HG03432 (cell line): Measurements from ENCODE around the gene STK31.
"Not testable (repeated sequence)": the region's sequence is repeated elsewhere in the genome, so short reads cannot be mapped to it uniquely, and the experiment has no call there.

ENCODE experiments used
- ATAC-seq: cut with Tn5 transposase; IDR thresholded peaks from one replicate; pipeline ENCODE4 v1.9.1; 2021; ENCODE audit warnings: mild to moderate bottlenecking, moderate library complexity; ENCODE audit not compliant: unreplicated experiment

STK31 gene

DNA sequence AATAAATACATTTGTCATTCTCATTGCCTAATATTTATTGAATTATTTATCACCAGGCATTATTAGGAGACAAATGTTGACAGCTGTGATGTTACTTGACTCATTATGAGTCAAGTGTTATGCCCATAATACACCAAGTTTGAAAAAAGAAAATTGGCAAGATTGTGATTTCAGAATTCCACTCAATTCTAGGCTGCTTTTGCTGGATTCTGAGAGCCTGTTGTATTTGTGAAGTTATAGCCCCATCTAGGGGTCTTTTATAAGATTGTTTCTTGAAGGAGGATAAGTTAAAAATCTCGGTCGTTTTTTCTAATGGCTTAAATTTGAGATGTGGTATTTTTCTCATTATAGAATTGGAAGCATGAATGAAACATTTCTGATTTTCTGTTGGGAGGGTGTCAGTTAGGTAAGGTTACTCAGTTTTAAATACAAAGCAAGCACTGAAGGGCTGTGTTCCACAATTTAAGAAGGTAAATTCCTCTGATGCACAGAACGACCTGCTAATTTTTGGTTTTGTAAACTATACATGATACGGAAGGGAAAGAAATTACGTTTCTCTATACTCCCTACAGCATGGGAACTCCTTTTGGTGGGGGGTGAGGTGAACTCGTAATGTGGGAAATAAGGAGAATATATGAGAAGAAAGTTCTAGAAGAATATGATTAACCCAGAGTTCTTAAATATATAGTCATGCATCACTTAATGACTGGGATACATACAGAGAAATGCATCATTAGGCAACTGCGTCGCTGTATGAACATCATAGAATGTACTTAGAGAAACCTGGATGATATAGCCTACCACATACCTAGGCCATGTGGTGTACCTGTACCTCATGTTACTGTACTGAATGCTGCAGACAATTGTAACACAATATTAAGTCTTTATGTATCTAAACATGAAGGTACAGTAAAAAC is 2.6 kb downstream of the STK31 start:
- ATAC-seq: no peak

DNA sequence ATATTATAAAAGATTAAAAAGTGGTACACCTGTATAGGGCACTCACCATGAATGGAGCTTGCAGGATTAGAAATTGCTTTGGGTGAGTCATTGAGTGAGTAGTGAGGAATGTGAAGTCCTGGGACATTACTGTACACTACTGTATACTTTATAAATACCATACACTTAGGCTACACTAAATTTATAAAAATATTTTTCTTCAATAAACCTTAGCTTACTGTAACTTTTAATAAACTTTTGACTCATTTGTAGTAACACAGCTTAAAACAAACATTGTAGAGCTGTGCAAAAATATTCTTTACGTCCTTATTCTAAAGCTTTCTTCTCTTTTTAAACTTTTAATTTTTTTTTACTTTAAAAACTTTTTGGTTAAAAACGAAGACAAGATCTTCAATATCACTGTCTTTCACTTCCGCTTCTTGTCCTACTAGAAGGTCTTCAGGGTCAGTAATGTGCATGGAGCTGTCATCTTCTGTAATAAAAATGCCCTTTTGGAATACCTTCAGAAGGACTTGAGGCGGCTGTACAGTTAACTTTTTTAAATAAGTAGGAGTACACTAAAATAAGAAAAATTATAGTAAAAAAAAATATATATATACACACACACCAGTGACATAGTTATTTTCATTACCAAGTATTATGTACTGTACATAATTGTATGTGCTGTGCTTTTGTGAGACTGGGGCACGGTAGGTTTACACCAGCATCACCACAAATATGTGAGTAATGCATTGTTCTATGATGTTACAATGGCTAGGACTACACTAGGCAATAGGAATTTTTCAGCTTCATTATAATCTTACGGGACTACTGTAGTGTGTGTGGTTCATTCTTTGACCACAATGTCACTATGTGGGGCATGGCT is 3.5 kb downstream of the STK31 start:
- ATAC-seq: no peak

DNA sequence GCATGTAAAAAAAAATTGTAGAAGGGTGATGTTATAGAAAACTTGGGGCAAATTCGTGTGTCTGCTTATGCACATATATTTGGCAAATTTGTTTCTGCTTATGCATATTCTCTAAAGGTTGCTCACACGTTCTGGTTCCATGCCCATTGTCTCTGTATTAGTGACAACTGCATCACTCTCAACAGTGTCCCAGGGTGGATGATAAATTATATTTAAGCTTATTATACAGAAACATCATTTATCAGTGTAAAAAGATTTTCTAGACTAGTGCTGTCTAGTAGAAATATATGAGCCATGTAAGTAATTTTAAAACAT is 4.1 kb downstream of the STK31 start:
- no peak for ATAC-seq

DNA sequence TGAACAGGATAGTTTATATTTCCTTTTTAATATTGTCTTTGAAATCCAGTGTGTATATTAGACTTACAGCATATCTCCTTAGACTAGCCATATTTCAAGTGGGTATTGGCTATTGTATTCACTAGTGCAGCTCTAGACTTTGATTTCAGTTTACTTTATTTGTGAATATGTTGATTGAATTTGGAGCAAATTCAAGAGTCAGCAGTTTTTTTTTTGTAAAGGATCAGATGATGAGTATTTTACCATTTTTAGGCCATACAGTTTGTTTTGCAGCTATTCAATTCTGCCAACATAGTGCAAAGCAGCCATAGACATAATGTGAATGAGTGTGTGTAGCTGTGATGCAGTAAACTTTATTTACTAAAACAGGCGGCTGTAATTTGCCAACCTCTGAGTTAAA is 4.6 kb downstream of the STK31 start:
- no peak for ATAC-seq

DNA sequence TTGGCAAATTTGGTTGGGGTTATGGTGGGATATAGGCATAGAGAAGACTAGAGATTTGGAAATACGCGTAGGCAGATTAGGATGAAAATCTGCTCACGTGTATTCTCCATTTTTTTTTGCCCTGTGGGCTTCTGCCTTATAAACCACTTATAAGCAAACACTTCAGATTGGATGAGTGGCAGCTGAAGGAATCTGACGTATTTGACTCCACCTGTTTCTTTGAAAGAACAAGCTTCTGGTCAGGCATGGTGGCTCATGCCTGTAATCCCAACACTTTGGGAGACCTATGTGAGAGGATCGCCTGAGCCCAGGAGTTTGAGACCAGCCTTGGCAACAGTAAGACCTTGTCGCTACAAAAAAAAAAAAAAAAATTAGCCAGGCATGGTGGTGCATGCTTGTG is 5.1 kb downstream of the STK31 start:
- ATAC-seq: no peak

DNA sequence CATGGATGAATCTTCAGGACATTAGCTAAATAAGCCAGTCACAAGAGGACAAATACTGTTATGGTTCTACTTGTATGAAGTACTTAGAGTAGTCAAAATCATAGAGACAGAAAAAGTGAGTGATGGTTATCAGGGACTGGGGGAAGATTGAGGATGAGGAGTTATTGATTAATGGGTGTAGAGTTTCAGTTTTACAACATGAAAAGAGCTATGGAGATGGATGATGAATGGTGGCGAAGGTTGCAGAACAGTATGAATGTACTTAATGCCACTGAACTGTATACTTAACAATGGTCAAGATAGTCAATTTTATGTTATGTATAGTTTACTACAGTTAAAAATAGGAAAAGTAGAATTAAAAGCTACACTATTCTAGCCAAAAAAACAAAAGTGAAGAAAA is 7.8 kb downstream of the STK31 start:
- ATAC-seq: no peak

DNA sequence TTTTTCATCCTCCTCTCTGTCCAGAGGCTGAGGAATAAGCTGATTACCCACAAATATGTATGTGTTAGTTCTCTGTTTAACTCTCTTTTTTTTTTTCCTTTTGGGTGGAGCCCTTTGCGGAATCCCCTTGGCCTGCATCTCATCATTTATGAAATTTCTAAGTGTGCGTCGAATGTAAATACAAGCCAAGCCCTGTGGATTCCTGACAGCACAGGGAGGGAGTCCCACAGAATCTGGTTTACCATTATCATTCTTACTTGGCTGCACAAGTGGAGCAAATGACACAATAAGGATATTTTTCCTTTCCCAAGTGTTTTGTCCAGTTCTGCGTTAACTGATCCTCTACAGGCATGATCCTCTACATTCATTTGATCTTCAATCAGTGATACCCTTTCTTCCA is 11.4 kb downstream of the STK31 start:
- ATAC-seq: no peak

DNA sequence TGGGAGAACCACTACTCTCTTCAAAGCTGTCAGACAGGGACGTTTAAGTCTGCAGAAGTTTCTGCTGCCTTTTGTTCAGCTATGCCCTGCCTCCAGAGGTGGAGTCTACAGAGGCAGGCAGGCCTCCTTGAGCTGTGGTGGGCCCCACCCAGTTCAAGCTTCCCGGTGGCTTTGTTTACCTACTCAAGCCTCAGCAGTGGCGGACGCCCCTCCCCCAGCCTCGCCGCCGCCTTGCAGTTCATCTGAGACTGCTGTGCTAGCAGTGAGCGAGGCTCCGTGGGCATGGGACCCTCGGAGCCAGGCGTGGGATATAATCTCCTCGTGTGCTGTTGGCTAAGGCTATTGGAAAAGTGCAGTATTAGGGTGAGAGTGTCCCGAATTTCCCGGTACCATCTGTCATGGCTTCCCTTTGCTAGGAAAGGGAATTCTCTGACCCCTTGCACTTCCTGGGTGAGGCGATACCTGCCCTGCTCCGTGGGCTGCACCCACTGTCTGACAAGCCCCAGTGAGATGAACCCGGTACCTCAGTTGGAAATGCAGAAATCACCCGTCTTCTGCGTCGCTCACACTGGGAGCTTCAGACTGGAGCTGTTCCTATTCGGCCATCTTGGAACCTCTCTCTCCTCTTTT is 12.7 kb downstream of the STK31 start:
- ATAC-seq: not testable (repeated sequence)

DNA sequence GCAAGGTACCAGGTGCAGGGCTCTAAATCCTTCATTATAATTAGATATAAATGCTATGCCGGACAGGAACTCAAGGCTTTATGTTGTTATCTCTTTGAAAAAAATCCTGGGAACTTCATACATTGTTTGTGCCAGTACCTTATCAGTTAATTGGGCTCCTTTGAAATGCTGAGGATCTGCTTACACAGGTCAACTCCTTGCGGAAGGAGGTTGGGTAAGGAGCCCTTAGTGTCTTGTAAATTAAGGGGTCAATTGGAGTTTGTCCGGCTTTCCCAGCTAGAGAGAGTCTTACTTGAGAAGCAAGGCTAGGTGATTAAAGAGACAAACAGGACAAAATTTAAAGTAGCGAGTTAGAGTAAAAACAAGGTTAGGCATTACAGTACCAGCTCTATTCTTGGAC is 14.1 kb downstream of the STK31 start:
- not testable (repeated sequence) for ATAC-seq

DNA sequence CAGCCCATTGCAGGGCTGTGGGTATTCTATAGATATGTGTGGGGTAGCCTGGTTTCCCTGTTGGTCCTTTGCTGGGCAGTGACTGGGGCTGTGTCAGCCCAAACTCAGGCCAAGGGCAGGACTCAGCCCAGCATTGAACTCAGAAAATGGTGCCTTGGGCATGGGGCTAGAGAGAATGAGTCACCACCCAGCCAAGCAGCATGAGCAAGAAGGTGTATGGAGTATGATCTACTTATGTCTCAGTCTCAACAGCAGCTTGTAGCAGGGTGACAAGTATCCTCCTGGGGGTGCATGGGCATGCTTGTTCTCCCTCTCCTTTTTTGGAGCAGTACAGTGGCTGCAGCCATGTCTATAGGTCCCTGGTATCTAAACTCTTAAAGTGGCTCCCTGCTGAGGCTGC is 32.0 kb downstream of the STK31 start:
- no peak for ATAC-seq

DNA sequence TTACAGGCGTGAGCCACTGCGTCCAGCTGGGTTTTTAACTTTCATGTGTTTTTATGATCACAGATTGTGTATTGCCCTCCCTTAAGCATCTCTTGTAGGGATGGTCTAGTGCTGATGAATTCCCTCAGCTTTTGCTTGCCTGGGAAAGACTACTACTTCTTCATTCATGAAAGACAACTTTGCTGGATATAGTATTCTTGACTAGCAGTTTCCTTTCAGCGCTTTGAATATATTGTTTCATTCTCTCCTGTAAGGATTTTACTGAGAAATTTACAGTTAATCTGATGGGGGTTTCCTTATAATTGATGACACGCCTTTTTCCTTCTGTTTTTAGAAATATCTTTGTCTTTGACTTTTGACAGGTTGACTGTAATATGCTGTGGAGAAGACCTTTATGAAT is 33.2 kb downstream of the STK31 start:
- ATAC-seq: no peak

DNA sequence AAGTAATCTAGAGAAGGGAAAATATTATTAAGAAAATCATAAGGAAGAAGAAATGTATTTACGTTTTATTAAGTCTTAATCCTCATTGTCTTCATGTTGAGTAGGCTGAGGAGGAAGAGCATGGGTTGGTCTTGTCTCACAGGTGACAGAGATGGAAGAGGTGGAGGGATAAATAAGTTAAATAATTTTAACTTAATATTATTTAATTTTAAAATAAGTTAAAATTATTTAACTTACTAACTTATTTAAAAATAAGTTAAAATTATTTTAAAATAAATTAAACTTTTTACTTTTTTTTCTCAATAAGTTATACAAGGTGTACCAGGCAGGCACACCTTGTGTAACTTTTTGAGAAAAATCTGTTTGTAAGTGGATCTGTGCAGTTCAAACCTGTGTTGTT is 36.6 kb downstream of the STK31 start:
- no peak for ATAC-seq

DNA sequence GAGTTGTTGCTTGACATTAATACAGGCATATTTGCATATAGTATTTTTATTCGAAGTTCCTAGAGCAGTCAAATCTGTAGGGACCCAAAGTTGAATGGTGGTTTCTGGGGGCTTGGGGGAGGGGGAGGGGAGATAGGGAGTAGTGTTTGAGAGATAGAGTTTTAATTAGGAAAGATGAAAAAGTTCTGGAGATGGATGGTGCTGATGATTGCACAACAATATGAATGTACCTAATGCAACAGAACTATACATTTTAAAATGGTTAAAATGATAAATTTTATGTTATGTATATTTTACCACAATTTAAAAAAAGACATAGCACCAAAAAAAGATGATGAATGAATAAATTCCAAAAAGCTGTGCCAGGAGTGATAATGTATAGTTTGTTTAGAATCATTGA is 41.8 kb downstream of the STK31 start:
- ATAC-seq: no peak

DNA sequence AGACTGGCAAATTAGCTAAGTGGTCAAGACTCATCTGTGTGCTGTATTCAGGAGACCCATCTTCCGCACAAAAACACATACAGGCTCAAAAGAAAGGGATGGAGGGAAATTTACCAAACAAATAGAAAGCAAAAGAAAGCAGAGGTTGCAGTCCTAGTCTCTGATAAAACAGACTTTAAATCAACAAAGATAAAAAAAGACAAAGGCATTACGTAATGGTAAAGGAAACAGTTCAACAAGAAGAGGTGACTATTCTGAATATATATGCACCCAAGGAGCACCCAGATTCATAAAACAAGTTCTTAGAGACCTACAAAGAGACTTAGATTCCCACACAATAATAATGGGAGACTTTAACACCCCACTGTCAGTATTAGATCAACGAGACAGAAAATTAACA is 48.8 kb downstream of the STK31 start:
- not testable (repeated sequence) for ATAC-seq

DNA sequence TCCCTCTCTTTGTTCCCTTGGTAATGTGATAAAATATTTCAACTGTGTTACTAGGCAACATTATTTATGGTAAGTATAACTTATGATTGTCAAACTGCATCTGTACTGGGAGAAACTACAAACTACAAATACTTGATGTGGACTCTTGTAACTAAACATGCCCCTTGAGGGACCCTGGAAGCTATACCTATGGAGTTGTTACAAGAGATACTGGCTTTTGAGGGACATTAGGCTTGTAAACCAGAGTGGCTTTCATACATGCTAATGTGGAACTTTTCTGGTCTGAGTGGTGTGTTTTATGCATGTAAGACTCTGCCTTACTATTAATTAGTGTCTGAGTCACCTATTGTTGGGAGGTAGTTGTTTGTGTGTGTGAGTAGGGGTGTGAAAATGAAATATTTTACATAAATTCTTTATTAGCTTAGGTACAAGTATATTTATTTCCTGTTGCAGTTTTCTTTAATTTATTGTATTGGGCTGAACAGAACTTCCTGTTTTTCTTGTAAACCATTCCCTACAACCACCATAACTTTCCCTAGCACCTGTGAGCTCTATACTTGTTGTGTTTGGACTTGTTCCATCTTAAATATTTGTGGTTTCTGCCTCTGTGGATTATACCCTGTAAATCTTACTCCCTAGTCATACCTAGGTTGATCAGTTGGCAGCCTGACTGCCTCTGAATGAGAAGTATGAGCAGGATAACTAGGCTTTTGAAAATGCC is 49.8 kb downstream of the STK31 start:
- ATAC-seq: no peak

DNA sequence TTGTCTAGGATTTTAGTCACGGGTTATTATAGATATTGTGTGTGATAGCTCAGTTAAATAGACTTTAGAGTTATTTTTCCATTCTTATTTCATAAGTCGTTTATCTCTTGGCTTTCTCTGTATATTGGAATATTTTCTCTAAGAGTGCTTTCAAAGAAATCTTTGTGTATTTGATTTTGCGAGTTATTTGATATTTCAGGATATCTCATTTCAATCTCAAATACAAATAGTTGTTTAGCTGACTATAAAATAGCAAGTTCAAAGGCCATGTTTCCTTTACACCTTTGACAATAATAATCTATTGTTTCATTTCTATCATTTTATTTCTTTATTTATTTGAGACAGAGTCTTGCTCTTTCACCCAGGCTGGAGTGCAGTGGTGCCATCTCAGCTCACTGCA is 55.9 kb downstream of the STK31 start:
- no peak for ATAC-seq

DNA sequence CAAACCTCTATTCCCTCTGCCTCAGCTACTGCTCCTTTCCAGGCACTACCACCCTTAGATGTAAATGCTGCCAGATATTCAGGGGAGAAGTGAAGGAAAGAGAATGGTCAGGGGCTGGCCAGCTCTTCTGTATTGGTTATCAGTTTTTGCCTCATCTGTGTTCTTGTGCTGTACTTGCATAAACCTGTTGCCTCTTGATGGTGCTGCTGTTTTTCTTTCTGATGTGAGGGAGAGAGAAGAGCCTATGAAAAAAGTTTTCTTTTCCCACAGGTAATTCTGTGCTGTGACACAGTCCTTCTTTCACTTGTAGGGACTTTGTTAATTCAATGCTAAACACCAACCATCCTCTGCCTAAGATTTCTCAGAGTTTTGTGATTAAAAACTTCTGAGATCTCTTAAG is 57.5 kb downstream of the STK31 start:
- ATAC-seq: no peak

DNA sequence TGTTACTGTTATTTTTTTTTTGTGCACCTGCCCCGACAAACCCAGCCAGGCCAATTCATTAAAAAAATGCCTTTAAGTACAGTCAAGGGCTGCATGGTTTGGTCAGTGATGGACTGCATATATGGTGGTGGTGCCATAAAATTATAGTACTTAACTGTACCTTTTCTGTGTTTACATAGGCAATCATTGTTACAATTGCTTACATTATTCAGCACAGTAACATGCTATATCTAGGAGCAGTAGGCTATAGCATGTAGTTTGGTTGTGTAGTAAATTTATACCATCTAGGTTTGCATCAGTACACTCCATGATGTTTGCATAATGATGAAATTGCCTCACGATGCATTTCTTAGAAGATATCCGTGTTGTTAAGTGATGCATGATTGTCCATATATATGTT is 58.0 kb downstream of the STK31 start:
- ATAC-seq: no peak

DNA sequence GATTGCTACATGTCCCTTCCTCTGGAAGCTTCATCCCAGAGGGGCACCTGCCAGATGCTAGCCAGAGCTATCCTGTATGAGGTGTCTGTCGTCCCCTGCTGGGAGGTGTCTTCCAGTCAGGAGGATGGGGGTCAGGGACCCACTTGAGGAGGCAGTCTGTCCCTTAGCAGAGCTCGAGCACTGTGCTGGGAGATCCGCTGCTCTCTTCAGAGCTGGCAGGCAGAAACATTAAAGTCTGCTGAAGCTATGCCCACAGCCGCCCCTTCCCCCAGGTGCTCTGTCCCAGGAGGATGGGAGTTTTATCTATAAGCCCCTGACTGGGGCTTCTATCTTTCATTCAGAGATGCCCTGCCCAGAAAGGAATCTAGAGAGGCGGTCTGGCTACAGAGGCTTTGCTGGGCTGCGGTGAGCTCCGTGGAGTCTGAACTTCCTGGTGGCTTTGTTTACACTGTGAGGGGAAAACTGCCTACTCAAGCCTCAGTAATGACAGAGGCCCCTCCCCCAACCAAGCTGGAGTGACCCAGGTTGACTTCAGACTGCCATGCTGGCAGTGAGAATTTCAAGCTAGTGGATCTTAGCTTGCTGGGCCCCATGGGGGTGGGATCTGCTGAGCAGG is 69.3 kb downstream of the STK31 start:
- not testable (repeated sequence) for ATAC-seq

DNA sequence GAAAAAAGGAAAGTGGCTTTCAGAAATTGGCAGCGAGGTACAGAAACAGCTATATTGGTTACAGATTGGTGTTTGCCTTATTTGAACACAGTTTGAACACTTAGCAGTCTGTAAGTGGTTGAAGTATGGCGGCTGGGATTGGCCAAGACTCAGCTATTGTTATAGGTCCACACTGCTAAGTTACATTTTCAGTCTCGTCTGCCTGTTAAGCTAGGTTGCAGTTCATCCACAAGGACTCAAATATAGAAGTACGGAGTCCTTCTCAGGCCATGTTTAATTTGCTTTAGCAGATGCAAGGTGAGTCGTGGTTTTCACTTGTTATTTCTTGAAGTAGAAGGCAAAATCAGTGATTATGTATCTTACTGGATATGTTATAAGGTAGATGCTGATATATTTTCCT is 73.1 kb downstream of the STK31 start:
- ATAC-seq: no peak

DNA sequence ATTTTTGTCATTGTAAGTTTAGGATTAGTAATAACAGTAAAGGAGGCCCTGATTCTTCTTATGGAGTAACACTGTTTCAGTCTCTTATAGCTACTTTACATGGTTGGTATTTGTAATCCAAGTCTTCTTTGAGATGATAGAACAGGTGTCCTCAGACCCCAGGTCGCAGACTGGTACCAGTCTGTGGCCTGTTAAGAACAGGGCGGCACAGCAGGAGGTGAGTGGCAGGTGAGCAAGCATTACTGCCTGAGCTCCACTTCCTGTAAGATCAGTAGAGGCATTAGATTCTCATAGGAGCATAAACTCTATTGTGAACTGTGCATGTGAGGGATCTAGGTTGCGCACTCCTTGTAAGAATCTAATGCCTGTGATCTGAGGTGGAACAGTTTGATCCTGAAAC is 77.3 kb downstream of the STK31 start:
- no peak for ATAC-seq
